GDM1 (cell line): ENCODE measurements around the gene XAGE3.

ENCODE experiments used
- DNase-seq: peaks from one replicate; lab custom pipeline; 2025; lab: John Stamatoyannopoulos, UW

The XAGE3 gene

DNA sequence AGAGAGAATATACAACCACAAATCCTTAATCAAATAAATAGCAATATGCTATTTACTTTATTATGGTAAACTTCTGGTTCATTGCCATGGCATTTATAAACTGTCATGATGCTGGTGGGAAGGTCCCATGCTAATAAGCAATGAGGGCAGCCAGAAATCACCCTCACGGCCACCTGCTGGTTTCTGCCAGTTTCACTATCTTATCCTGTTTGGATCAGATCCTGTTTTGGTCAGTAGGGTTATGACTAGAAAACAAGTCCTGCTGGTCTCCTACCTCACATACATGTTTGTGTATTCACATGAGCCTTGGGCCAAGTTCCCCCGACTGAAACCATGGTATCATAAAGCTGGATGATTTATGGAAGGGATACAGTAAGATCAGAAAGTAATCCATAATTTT lies 28.7 kb downstream of the XAGE3 start:
- no peak for DNase-seq

DNA sequence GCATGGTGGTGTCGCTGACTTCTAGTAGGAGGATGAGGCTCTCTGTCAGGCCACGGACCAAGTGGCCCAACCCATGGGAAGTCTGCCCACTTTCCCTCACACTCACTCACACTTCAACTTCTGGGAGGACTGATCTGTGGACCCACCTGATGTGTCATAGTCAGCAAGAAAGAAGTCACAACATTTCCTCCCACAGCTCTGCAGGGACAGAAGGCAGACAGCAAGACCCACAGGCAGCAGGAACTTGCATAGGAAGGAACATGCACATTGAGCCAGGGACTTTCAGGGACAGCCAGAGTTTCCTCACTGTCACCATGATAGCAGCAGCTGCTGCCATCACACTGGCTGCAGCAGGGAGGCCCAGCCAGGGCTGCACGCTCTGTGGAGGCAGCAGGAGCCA lies 37.3 kb downstream of the XAGE3 start:
- no peak for DNase-seq

DNA sequence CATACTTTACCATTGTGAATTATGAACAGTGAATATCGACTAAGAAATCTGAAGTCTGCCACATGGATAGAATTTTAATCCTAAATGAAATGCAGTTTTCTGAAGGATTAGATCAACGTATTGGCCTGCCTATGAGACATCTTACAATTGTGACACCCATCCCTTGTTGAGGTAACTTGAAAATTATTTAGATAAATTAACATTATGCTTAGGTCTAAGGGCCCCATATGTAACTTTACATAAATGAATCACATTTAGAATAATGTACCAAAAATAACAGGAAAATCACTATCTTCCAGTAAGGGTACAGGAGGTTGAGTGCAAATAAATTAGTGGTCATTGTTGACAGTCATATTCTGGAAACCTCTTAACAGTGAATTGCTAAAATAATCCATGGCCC lies 43.3 kb downstream of the XAGE3 start:
- DNase-seq = no peak

DNA sequence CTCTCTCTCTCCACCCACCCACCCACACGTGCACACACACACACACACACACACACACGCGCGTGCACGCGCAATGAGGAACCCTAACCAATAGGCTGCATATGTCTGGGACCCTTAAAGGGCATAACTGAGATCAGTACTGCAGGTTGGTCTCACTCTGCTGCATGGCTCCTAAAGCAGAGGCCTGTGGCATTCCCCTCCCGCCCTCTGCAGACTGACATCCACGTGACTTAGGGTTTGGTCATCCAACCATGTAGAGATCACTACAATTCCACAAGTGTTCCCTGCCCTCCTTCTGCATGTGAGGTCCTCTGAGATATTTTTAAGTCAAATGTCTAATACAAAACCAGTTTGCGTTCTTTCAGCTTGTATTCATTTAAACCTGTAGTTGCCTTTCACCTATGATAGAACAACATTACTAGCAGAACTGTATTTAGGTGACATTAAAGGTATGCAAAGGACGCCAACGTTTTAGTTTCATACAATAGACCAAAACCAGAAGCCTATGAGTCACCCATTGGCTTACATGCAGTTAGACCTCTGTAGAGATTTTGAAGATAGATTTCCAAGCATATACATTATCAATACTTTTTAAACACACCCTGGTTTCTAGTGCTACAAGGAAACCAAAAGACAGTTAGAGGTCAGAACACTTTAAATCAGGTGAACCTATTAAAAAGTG lies 46.7 kb downstream of the XAGE3 start:
- DNase-seq = no peak

DNA sequence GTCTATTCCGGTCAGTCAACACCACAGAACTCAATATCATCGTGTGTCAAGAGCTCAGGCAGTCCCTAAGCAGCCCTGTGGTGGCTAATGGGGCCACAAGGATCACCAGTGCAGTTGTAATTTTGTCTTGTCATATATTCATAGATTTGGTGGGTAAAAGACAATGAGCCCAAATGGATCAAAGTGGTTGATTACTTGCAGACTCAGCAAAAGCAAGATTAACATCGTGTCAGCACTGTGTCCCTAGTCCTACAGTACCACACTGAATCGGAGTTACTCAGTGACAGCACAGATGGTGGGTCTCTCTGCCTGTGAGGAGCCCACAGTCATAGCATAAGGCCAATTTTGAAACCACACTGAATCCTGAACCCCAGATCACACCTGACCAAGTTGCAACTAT lies 48.1 kb downstream of the XAGE3 start:
- no peak for DNase-seq
